Measurements from ENCODE around the gene PGRMC1.

The PGRMC1 gene

GRCh38 chrX:119218198-119218597 lies 17.9 kb upstream of the PGRMC1 start:
- TF ChIP-seq CTCF (IDR thresholded peaks at IDR 0.05; ENCODE audit: low read depth, low read length, missing control alignments): no peak
- no peak overlapping the region for H3K4me3 ChIP-seq (ENCODE audit: low read depth, low read length)
- no peak for DNase-seq (ENCODE audit: low read depth)

- no peak overlapping the region for H3K4me3 ChIP-seq (ENCODE audit: low read depth, low read length)
- no peak for TF ChIP-seq CTCF (IDR thresholded peaks at IDR 0.05; ENCODE audit: low read depth, low read length, missing control alignments)
Observed at GRCh38 chrX:119222932-119223331, 13.2 kb upstream of the PGRMC1 start.

GRCh38 chrX:119223783-119224182 lies 12.3 kb upstream of the PGRMC1 start:
- H3K4me3 ChIP-seq (ENCODE audit: low read depth, low read length): no peak overlapping the region
- no peak for TF ChIP-seq CTCF (IDR thresholded peaks at IDR 0.05; ENCODE audit: low read depth, low read length, missing control alignments)
- no peak for DNase-seq (ENCODE audit: low read depth)

More at GRCh38 chrX:119222932-119223331, 13.2 kb upstream of the PGRMC1 start:
- no peak for DNase-seq (ENCODE audit: low read depth)

- DNase-seq (ENCODE audit: low read depth): no peak
- no peak overlapping the region for H3K4me3 ChIP-seq (ENCODE audit: low read depth, low read length)
- TF ChIP-seq CTCF (IDR thresholded peaks at IDR 0.05; ENCODE audit: low read depth, low read length, missing control alignments): no peak
Observed at GRCh38 chrX:119226446-119226845, 9.6 kb upstream of the PGRMC1 start.

- no peak for TF ChIP-seq CTCF (IDR thresholded peaks at IDR 0.05; ENCODE audit: low read depth, low read length, missing control alignments)
- no peak for DNase-seq (ENCODE audit: low read depth)
- H3K4me3 ChIP-seq (ENCODE audit: low read depth, low read length): no peak overlapping the region
Observed at GRCh38 chrX:119228512-119229252, 7.4 kb upstream of the PGRMC1 start.

- no peak for DNase-seq (ENCODE audit: low read depth)
- TF ChIP-seq CTCF (IDR thresholded peaks at IDR 0.05; ENCODE audit: low read depth, low read length, missing control alignments): no peak
- no peak overlapping the region for H3K4me3 ChIP-seq (ENCODE audit: low read depth, low read length)
Observed at GRCh38 chrX:119229253-119229615, 6.9 kb upstream of the PGRMC1 start.

GRCh38 chrX:119230850-119231249 lies 5.2 kb upstream of the PGRMC1 start:
- no peak for DNase-seq (ENCODE audit: low read depth)
- no peak for TF ChIP-seq CTCF (IDR thresholded peaks at IDR 0.05; ENCODE audit: low read depth, low read length, missing control alignments)
- H3K4me3 ChIP-seq (ENCODE audit: low read depth, low read length): no peak overlapping the region

All from GM12864 (cell line).